Endothelial cell of umbilical vein (primary cell): ENCODE measurements around the gene TRIM65. TPM values are rescaled to one million over a fixed set of nuclear protein-coding genes. Genes with fewer than 3 reads are reported as not detected.

Experiments
- BruUV-seq: library from RNA; stranded (reverse); fragments of 400-500 nt; replicated peaks from 2 replicates; lab custom pipeline; 2021; lab: Mats Ljungman, UMichigan
- CTCF ChIA-PET: fragments of 300-600, 350-600 bp; sonication (Branson Sonifier 250); formaldehyde crosslinking; loops from one replicate; lab custom pipeline; 2021; ENCODE audit warnings: antibody characterized with exemption, inconsistent platforms; lab: Charles Lee
- POLR2A ChIA-PET: fragments of 300-600, 350-600 bp; sonication (Branson Sonifier 250); formaldehyde crosslinking; loops from one replicate; lab custom pipeline; 2021; ENCODE audit warnings: antibody characterized with exemption, inconsistent platforms; lab: Charles Lee
- DNase-seq: peaks from one replicate; pipeline ENCODE4 v3.0.0-alpha.2; 2011; ENCODE audit warnings: low read depth, low spot score
- FAIRE-seq: peaks from 2 replicates; lab custom pipeline; 2011; peaks lifted over from hg19 to GRCh38; lab: Jason Lieb, UNC
- H2AFZ ChIP-seq: 2 replicates; pipeline ENCODE4 v1.6.0; 2012; ENCODE audit warnings: low read depth, low read length, control low read depth, inconsistent platforms
- H3K27ac ChIP-seq: 2 replicates; pipeline ENCODE4 v1.5.1; 2011; ENCODE audit warnings: low read depth, mild to moderate bottlenecking, control low read depth, low read length, moderate library complexity; ENCODE audit not compliant: insufficient read depth
- H3K27me3 ChIP-seq, 2 experiments: 2 replicates each; pipeline versions ENCODE4 v1.6.0 to v1.6.1; 2011; ENCODE audit warnings: low read length in 2 of 2, mixed read lengths in 1 of 2; ENCODE audit not compliant: control insufficient read depth in 2 of 2, insufficient read depth in 2 of 2
- H3K36me3 ChIP-seq, 2 experiments: 2 replicates in 1 of 2; 3 replicates in 1 of 2; pipeline ENCODE4 v1.5.1; 2011; ENCODE audit warnings: low read length in 2 of 2, mild to moderate bottlenecking in 1 of 2, moderate library complexity in 1 of 2; ENCODE audit not compliant: control insufficient read depth in 2 of 2, insufficient read depth in 2 of 2; ENCODE audit errors: extremely low read depth in 1 of 2
- H3K4me1 ChIP-seq: 3 replicates; pipeline ENCODE4 v1.5.1; 2011; ENCODE audit warnings: mild to moderate bottlenecking, low read length; ENCODE audit not compliant: control insufficient read depth, insufficient read depth; ENCODE audit errors: extremely low read depth
- H3K4me2 ChIP-seq: 2 replicates; pipeline ENCODE4 v1.6.1; 2011; ENCODE audit warnings: low read length, control low read depth, mixed read lengths; ENCODE audit not compliant: insufficient read depth
- H3K4me3 ChIP-seq, 3 experiments: fragments of 200-600 bp in 1 of 3; sonication (generic), shearing (Covaris generic) in 1 of 3; replicated peaks in 1 of 3; 2 replicates each; pipeline ENCODE4 v1.5.1; 2011 to 2016; ENCODE audit warnings: control low read depth in 3 of 3, low read length in 3 of 3, mild to moderate bottlenecking in 2 of 3, inconsistent platforms in 1 of 3, low read depth in 1 of 3, moderate library complexity in 1 of 3; ENCODE audit not compliant: insufficient read depth in 1 of 3
- H3K79me2 ChIP-seq: 2 replicates; pipeline ENCODE4 v1.6.0; 2012; ENCODE audit warnings: low read length, inconsistent platforms; ENCODE audit not compliant: control insufficient read depth, insufficient read depth
- H3K9ac ChIP-seq: replicated peaks from 2 replicates; pipeline ENCODE3; 2011; ENCODE audit warnings: low read length, control low read depth; ENCODE audit not compliant: insufficient read depth; ENCODE audit errors: extremely low read depth
- H3K9me1 ChIP-seq: replicated peaks from 3 replicates; pipeline ENCODE4 v1.6.0; 2011; ENCODE audit warnings: mild to moderate bottlenecking, low read length; ENCODE audit not compliant: control insufficient read depth, insufficient read depth; ENCODE audit errors: extremely low read depth
- H3K9me3 ChIP-seq: replicated peaks from 2 replicates; pipeline ENCODE4 v1.5.1; 2012; ENCODE audit warnings: low read length, inconsistent platforms; ENCODE audit not compliant: control insufficient read depth, insufficient read depth
- H4K20me1 ChIP-seq: replicated peaks from 2 replicates; pipeline ENCODE3; 2011; ENCODE audit warnings: mild to moderate bottlenecking, low read length; ENCODE audit not compliant: control insufficient read depth, insufficient read depth; ENCODE audit errors: extremely low read depth
- CTCF ChIP-seq, 2 donors: IDR thresholded peaks; 1 replicate in 1 of 2; 2 replicates in 1 of 2; pipeline ENCODE4 v1.5.1; 2011; ENCODE audit warnings: low read length in 2 of 2, mild to moderate bottlenecking in 2 of 2, moderate library complexity in 2 of 2, control low read depth in 1 of 2, inconsistent platforms in 1 of 2, low read depth in 1 of 2; ENCODE audit not compliant: insufficient read depth in 1 of 2; ENCODE audit errors: extremely low read depth in 1 of 2
- EZH2 ChIP-seq: IDR thresholded peaks from 2 replicates; pipeline ENCODE4 v1.6.1; 2012; ENCODE audit warnings: borderline replicate concordance, low read depth, mild to moderate bottlenecking, moderate library complexity, low read length, inconsistent platforms; ENCODE audit not compliant: severe bottlenecking
- FOS ChIP-seq: IDR thresholded peaks from 2 replicates; pipeline ENCODE4 v1.6.1; 2011; ENCODE audit warnings: mild to moderate bottlenecking, low read length, moderate library complexity, borderline replicate concordance; ENCODE audit not compliant: insufficient read depth
- GATA2 ChIP-seq: IDR thresholded peaks from 2 replicates; pipeline ENCODE4 v1.7.0; 2011; ENCODE audit warnings: low read depth, mild to moderate bottlenecking, moderate library complexity, mixed read lengths, low read length; ENCODE audit not compliant: insufficient read length, insufficient read depth
- JUN ChIP-seq: IDR thresholded peaks from 2 replicates; pipeline ENCODE4 v1.6.1; 2011; ENCODE audit warnings: borderline replicate concordance, low read depth; ENCODE audit not compliant: insufficient read length, insufficient read depth
- MAX ChIP-seq: IDR thresholded peaks from 2 replicates; pipeline ENCODE4 v1.6.1; 2011; ENCODE audit not compliant: insufficient read depth, insufficient read length
- MYC ChIP-seq: IDR thresholded peaks from one replicate; pipeline ENCODE4 v1.6.1; 2011; ENCODE audit warnings: mild to moderate bottlenecking, low read depth, low read length
- POLR2A ChIP-seq: IDR thresholded peaks from 2 replicates; pipeline ENCODE4 v1.6.1; 2012; ENCODE audit warnings: low read depth, mild to moderate bottlenecking, control low read depth, low read length
- POLR2AphosphoS5 ChIP-seq: IDR thresholded peaks from 2 replicates; pipeline ENCODE4 v1.6.1; 2012; ENCODE audit warnings: low read depth, mild to moderate bottlenecking, control low read depth, low read length, moderate library complexity; ENCODE audit not compliant: insufficient read depth
- dilution Hi-C: fragments of 300-500 bp; cut with MboI; formaldehyde crosslinking; loops from one replicate; pipeline ENCODE4 v1.15.0; 2019; ENCODE audit warnings: low sequenced_read_pairs; ENCODE audit not compliant: extremely low pct_ligation_motif_present
- intact Hi-C: fragments of 100-400 bp; cut with micrococcal nuclease; formaldehyde crosslinking; loops from one replicate; pipeline ENCODE4 v1.10.0; 2022
- polyA plus RNA-seq, 4 experiments: library from polyadenylated mRNA; depleted of rRNA in 3 of 4; stranded (reverse) in 3 of 4; unstranded in 1 of 4; fragments of >200 nt; gene quantifications; 2 replicates each; pipeline versions ENCODE4 v1.2.1 to v1.2.3, GENCODE V29; 2011 to 2012; ENCODE audit warnings: missing spikeins in 1 of 4
- total RNA-seq: library from RNA; stranded (reverse); gene quantifications from 2 replicates; pipeline ENCODE4 v1.2.3, GENCODE V29; 2021

The TRIM65 gene
- total and polyA plus RNA-seq, 2 donors (not counting 3 experiments of a cell fraction or from before 2014, with no cell fraction given) = 19.3 to 33.5 TPM

- TF ChIP-seq CTCF (IDR thresholded peaks at IDR 0.05; ENCODE audit: extremely low read depth in 1 of 2, insufficient read depth in 1 of 2, low read depth in 1 of 2, low read length in 2 of 2) (no peak), POLR2AphosphoS5 (no peak), MYC (no peak), GATA2 (no peak), MAX (no peak), JUN (no peak), FOS (no peak), EZH2 (no peak), POLR2A (no peak)
- POLR2A ChIA-PET = no interaction called here
- Histone ChIP-seq H3K9ac (no peak overlapping the region), H3K4me3 (no peak overlapping the region), H3K27me3 (no peaks in the 10 kb centered on the region), H3K27ac (no peak overlapping the region), H2AFZ (no peak overlapping the region), H4K20me1 (no peaks in the 10 kb centered on the region), H3K9me3 (no peaks in the 10 kb centered on the region), H3K9me1 (no peaks in the 10 kb centered on the region), H3K79me2 (no peaks in the 10 kb centered on the region), H3K4me1 (peaks cover 6% of the 10 kb centered on the region), H3K4me2 (no peak overlapping the region), H3K36me3 (no peaks in the 10 kb centered on the region)
- intact Hi-C loops (no loop called here), dilution Hi-C loops (no loop called here)
- CTCF ChIA-PET = interaction anchor here (1.3 kb wide), 1 partner anchor 10 kb away, joined by 3 read pairs; no protein-coding TSS in a partner anchor
- DNase-seq (no peak), FAIRE-seq (no peak)
- no TSS peak for BruUV-seq
Measured at GRCh38 chr17:75937652-75938051, 40.9 kb upstream of the TRIM65 start.
